Ovary (tissue), 9 donors: ENCODE results near the gene C1orf115. TPM values are rescaled to one million over a fixed set of nuclear protein-coding genes. Genes with fewer than 3 reads are reported as not detected.

Experiments
- DNase-seq, 5 donors: peaks; one replicate each; pipeline ENCODE4 v3.0.0-alpha.2; 2019 to 2020
- H3K27ac ChIP-seq, 2 donors: fragments of 200-600 bp; one replicate each; pipeline versions ENCODE4 v1.5.1 to v1.8.0; 2019 to 2022
- H3K27me3 ChIP-seq: fragments of 200-600 bp; one replicate; pipeline ENCODE4 v1.8.0; 2022
- H3K36me3 ChIP-seq: fragments of 200-600 bp; sonication (generic); one replicate; pipeline ENCODE4 v1.5.1; 2019
- H3K4me1 ChIP-seq: one replicate; pipeline ENCODE4 v1.8.1; 2013; ENCODE audit warnings: mild to moderate bottlenecking, moderate library complexity; ENCODE audit not compliant: insufficient read depth
- H3K4me3 ChIP-seq: fragments of 200-600 bp; sonication (generic); one replicate; pipeline ENCODE4 v1.5.1; 2017
- H3K9me3 ChIP-seq, 2 donors: fragments of 200-600 bp in 1 of 2; sonication (generic) in 1 of 2; one replicate each; pipeline versions ENCODE4 v1.5.1 to v1.8.1; 2013 to 2019; ENCODE audit warnings: mild to moderate bottlenecking in 1 of 2, moderate library complexity in 1 of 2
- CTCF ChIP-seq, 3 donors: fragments of 450-650 bp in 2 of 3; fragments of 200-600 bp in 1 of 3; IDR thresholded peaks; one replicate each; pipeline versions ENCODE4 v1.5.1 to v1.8.0; 2016 to 2022; ENCODE audit warnings: antibody characterized with exemption in 3 of 3, mild to moderate bottlenecking in 1 of 3
- EP300 ChIP-seq: sonication (generic); formaldehyde crosslinking; IDR thresholded peaks from one replicate; pipeline ENCODE4 v1.6.1; 2017; ENCODE audit warnings: antibody characterized with exemption
- POLR2A ChIP-seq: fragments of 450-650 bp; IDR thresholded peaks from one replicate; pipeline ENCODE4 v1.6.1; 2017; ENCODE audit warnings: antibody characterized with exemption, mild to moderate bottlenecking, moderate library complexity
- WGBS, 3 donors: extraction: QIAGEN DNeasy Blood & Tissue Kit in 1 of 3; methylation state at CpG; one replicate each; pipeline versions ENCODE4 v1.1.5 to v1.1.7; 2013 to 2017; 5-methylcytosine and 5-hydroxymethylcytosine counted together
- intact Hi-C, 4 donors: fragments of 100-400 bp; cut with DNase I; formaldehyde crosslinking; loops; one replicate each; pipeline versions ENCODE4 v1.11.0 to v1.15.1; 2022 to 2023
- polyA plus RNA-seq, 2 donors: library from polyadenylated mRNA; stranded (reverse); fragments of 200-250 nt in 1 of 2; fragments of 350-450 nt in 1 of 2; fragmentation: Illumina TruSeq in 1 of 2; extraction: RNeasy Lipid Tissue Mini Kit (QIAGEN cat#74804) in 1 of 2; gene quantifications; one replicate each; pipeline ENCODE4 v1.2.3, GENCODE V29; 2013 to 2014
- total RNA-seq, 7 donors: library from RNA; depleted of rRNA in 2 of 7; stranded (reverse); fragments of >200 nt in 2 of 7; fragmentation: NEBNext Ultra II Directional in 3 of 7; extraction: Animal tissue kit (Norgen Biotek cat#: 25700) in 3 of 7; gene quantifications; one replicate each; pipeline versions ENCODE4 v1.1.0 to v1.2.4, GENCODE V29; 2016 to 2023
- donor health status: DM: no; HTN: no; CAD: no; lungs with moderate emphysema.
- donor health status: DM: no; HTN: no; CAD: no.
- donor health status: Bipolar disorder and iron deficiency.
- donor health status: DM: yes; HTN: yes; CAD: no.
- donor health status: DM: no; HTN: no; CAD: no.
- donor health status: DM: yes; HTN: yes; CAD: no.

C1orf115 gene
- total and polyA plus RNA-seq, 9 donors: 10.0 to 23.8 (median 17.6) TPM

GRCh38 chr1:220726634-220727033, 36.5 kb downstream of the C1orf115 start:
- WGBS, 3 donors: 70 to 82% (median 76%) methylated on average over 3 of the region's 3 CpGs
- Histone ChIP-seq H3K4me3 (no peak overlapping the region), H3K4me1 (no peaks in the 10 kb centered on the region), H3K9me3 (no peaks in the 10 kb centered on the region), H3K27ac (no peak overlapping the region), H3K27me3 (no peaks in the 10 kb centered on the region), H3K36me3 (no peaks in the 10 kb centered on the region)
- TF ChIP-seq EP300: no peak
- no peak for DNase-seq
- intact Hi-C loops: no loop called here

DNA sequence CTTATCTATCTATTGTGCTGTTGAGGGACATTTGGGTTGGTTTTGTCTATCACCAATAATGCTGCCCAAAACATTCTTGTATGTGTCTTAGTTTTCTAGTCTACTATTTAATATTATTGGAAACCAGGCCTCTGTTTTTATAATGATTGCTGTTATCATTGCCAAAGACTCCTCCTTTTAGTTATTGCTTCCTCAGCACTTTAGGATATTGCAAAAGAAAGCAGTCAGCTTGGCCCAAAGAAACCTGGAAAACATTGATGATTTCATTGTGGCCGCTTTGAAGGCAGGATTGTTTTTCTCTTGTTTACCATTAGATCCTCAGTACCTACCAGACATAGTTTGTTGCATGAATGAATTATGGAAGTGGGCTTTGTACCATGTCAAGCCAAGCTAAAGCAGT, 37.4 kb downstream of the C1orf115 start:
- H3K36me3 ChIP-seq: no peaks in the 10 kb centered on the region
- WGBS, 3 donors: 48 to 69% (median 62%) methylated on average over 1 of the region's 1 CpG
- H3K27ac ChIP-seq: no peak overlapping the region
- DNase-seq: no peak
- intact Hi-C loops: no loop called here
- no peaks in the 10 kb centered on the region for H3K27me3 ChIP-seq
- no peaks in the 10 kb centered on the region for H3K9me3 ChIP-seq
- no peak for TF ChIP-seq CTCF (IDR thresholded peaks at IDR 0.05)
- no peak for TF ChIP-seq POLR2A
- TF ChIP-seq EP300: no peak
- no peak overlapping the region for H3K4me3 ChIP-seq
- peaks cover 1% of the 10 kb centered on the region for H3K4me1 ChIP-seq

- TF ChIP-seq POLR2A (no peak), CTCF (IDR thresholded peaks at IDR 0.05) (no peak), EP300 (no peak)
- Histone ChIP-seq H3K27me3 (no peaks in the 10 kb centered on the region), H3K4me1 (peaks cover 3% of the 10 kb centered on the region), H3K36me3 (no peaks in the 10 kb centered on the region), H3K27ac (no peak overlapping the region), H3K4me3 (no peak overlapping the region), H3K9me3 (no peaks in the 10 kb centered on the region)
- 90 to 92% (median 90%) methylated on average over 2 of the region's 2 CpGs for WGBS, 3 donors
- no peak for DNase-seq
- intact Hi-C loops: loop anchor here in 1 of 4 donors (5.0 kb wide), 1 partner anchor 38 kb away; the partner anchor contains the start of gene C1orf115
Observed at GRCh38 chr1:220730486-220730885, 40.3 kb downstream of the C1orf115 start.

GRCh38 chr1:220732137-220732536, 42.0 kb downstream of the C1orf115 start:
- no peak overlapping the region for H3K4me3 ChIP-seq
- intact Hi-C loops: loop anchor here in 2 of 4 donors (2.0 to 5.0 kb wide), 2 partner anchors 40 to 41 kb away; partner anchors contain the start of gene C1orf115 (in 2 of the 2)
- H3K36me3 ChIP-seq: no peaks in the 10 kb centered on the region
- WGBS, 3 donors: 23 to 37% (median 30%) methylated on average over 3 of the region's 3 CpGs
- DNase-seq: no peak
- no peaks in the 10 kb centered on the region for H3K27me3 ChIP-seq
- peaks cover 3% of the 10 kb centered on the region for H3K4me1 ChIP-seq
- no peak for TF ChIP-seq POLR2A
- no peak for TF ChIP-seq EP300
- no peak for TF ChIP-seq CTCF (IDR thresholded peaks at IDR 0.05)
- H3K27ac ChIP-seq: no peak overlapping the region
- H3K9me3 ChIP-seq: no peaks in the 10 kb centered on the region

DNA sequence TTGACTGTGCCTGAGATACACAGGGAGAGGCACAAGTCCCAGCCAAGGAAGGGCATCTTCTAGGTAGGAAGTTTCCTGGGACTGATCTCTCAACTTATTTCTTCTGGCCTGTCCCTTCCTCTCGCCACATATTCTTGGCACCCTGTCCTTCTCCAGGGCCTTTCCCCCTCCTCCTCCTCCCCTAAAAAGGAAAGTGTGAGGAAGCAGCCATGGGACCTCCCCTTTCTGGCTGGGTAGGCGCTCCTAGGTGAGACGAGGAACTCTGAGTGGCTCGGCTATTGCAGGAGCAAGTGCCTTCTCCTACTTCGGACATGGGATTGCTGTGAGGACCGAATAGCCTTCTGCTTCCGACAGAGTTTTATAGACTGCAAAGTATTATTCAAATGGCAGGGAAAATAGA, 42.5 kb downstream of the C1orf115 start:
- no peak for DNase-seq
- H3K27ac ChIP-seq: no peak overlapping the region
- no peaks in the 10 kb centered on the region for H3K27me3 ChIP-seq
- no peak overlapping the region for H3K4me3 ChIP-seq
- H3K4me1 ChIP-seq: peaks cover 3% of the 10 kb centered on the region
- WGBS, 3 donors: 72 to 77% (median 77%) methylated on average over 7 of the region's 7 CpGs
- TF ChIP-seq EP300: no peak
- no peak for TF ChIP-seq CTCF (IDR thresholded peaks at IDR 0.05)
- TF ChIP-seq POLR2A: no peak
- H3K9me3 ChIP-seq: no peaks in the 10 kb centered on the region
- no peaks in the 10 kb centered on the region for H3K36me3 ChIP-seq
- intact Hi-C loops: loop anchor here in 2 of 4 donors (2.0 to 5.0 kb wide), 2 partner anchors 40 to 42 kb away; partner anchors contain the start of gene C1orf115 (in 2 of the 2)
